NCI-H82 (cell line): ENCODE data around the gene SPATA3.
"Not testable (repeated sequence)": the region's sequence is repeated elsewhere in the genome, so short reads cannot be mapped to it uniquely, and the experiment has no call there.

Source experiments
- DNase-seq: peaks from one replicate; lab custom pipeline; 2025; lab: John Stamatoyannopoulos, UW

Gene SPATA3

DNA sequence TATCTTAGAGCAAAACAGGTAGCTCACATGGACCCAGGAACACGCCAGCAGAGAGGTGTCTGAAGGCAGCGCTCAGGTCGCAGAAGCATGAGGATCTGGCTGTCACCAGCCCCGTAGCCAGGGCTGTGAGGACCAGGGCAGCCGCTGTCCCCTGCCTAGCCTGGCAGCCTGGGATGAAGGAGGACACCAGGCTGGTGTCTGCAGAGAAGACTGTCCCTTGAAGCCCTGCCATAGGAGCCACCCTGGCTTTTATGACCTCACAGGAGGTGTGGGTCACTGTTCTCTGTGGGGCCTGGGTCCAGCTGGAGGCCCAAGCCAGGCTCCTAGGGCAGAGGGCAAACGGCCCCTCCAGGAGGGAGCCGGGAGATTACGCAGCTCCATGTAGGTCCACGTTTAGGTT is at the start of gene SPATA3:
Gene SPATA3, plus strand, starts transcription at position 301 of the 400 bp plus-strand sequence. CDS start 113 bp downstream, outside the sequence.
- DNase-seq, result no peak

DNA sequence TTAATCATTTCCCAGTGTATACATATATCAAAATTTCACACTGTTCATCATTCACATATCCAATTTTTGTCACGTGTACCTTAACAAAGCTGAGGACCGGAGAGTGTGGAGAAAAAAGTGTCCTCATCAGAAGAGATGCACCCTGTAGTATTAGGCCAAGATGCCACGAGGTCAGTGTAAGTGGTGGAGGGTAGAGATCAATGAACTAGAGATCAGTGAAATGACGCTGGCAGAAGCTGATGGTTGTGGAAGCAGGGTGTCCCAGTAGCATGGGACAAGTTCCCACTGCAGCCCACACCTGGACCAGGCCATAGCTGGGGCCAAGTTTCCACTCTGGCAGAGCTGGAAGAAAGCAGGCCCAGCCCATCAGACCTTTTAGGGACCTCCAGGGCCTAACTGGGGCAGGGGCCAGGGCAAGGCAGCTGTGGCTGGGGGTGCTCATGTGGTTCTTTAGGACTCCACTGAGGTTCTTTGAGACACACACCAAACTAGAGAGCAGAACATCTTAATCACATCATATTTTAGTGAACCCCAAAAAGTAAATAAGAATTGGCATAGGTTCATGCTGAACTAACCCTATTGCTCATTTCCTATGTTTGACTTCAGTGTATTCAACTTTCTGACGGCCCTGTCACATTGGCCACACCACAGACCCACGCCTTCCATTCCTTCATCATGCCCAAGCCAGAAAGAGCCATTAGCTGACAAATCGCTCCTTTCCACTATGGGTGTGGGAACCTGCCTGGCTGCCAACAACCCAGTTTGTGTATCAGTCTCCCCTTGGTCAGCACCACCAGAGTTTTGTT is 49.3 kb upstream of the SPATA3 start:
- DNase-seq, result no peak

DNA sequence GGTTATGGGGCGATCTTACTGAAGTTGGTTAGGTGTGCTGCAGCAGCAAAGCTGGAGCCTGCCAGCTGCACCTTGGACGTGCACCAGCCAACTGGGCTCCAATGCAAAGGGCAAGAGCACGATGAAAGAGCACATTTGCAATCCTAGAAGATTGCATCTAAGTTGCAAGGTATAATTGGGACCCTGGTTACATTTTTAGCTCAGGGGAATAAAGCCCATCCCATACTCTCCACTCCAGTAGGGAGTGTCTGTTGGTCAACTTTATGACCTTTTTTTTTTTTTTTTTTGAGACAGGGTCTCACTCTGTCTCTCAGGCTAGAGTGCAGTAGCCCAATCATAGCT is 48.7 kb upstream of the SPATA3 start:
- no peak for DNase-seq

DNA sequence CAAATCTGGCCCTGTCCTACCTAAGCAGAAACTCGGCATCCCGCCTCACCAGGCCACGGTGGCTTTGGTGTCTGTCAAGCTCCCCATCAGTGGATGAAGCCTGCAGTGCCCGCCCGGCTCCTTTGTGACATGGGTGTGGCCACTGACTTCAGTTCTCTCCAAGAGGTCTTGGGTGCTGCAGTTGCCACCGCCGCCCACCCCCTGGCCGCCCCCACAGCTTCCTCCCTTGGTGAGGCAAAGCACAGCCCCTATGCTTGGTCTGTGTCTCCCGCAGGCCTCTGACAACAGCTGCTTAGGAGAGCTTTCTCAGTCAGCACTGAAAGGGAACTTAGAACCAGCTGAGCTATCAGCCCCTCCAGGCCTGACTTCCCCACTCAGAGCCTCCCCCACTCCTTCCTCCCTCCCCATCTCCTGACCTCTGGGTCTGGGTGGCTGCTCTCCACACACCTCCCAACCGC is 48.0 kb upstream of the SPATA3 start:
- no peak for DNase-seq

DNA sequence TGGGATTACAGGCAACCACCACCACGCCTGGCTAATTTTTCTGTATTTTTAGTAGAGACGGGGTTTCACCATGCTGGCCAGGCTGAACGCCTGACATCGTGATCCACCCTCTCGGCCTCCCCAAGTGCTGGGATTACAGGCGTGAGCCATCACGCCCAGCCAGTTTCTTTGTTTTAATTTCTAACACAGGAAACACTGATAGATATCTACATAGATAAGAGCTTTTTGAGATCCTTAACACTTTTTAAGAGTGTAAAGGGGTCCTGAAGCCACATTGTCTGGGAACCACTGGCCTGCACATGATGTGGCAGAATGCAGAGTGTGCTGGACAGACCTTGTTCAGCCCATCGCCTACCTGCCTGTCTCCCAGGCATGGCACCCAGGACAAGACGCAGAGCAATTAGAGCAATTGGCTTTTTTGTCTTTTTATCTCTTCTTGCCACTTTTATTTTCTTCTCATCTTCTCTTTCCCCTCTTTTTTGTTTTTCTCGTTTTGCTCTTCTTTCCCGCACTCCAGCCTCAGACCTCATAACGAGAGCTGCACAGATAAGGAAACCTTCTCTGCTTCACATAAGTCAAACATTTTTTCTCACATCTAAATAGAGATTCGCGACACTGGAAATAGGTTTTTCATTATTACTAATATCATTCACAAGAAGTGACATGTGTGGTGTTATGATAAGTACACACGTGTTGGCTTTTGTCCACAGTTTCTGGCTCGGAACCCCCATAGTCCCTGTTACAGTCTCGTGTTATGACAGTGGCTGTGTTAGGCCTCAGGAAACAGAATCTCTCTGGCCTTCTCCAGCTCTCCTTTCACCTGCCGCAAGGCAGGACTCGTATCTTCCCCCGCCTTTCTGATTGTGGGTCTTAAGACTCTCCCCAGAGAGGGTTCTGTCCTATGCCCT is 45.7 kb upstream of the SPATA3 start:
- no peak for DNase-seq

DNA sequence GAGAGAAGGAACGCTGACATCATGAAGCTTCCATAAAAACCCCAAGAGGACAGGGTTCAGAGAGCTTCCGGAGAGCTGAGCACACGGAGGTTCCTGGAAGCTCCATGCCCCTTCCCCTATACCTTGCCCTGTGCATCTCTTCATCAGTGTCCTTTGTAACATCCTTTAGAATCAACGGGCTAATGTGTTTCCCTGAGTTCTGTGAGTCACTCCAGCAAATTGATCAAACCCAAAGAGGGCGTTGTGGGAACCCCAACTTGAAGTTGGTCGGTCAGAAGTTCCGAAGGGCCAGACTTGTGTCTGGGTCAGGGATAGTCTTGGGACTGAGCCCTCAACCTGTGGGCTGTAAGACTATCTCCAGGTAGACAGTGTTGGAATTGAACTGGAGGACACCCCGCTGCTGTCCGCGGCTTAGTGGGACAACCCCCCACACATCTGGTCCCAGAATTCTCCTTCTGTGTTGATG is 45.0 kb upstream of the SPATA3 start:
- DNase-seq, result no peak

DNA sequence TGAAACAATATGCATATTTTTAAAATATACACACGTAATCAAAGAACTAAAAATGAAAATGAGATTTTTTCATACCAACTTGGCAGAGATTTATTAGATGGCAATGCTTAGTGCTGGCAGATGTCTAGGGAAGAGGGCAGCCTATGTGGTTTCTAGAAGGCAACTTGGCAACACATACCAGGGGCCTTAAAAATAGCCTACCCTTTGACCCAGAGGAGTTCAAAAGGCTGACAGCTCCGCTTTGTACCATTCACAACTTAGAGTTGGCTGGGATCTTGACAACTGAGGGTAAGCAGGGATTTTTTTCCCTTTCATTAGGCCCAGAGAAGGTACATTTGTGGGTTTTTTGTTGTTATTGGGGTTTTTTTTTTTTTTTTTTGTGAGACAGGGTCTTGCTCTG is 44.5 kb upstream of the SPATA3 start:
- DNase-seq, result no peak

DNA sequence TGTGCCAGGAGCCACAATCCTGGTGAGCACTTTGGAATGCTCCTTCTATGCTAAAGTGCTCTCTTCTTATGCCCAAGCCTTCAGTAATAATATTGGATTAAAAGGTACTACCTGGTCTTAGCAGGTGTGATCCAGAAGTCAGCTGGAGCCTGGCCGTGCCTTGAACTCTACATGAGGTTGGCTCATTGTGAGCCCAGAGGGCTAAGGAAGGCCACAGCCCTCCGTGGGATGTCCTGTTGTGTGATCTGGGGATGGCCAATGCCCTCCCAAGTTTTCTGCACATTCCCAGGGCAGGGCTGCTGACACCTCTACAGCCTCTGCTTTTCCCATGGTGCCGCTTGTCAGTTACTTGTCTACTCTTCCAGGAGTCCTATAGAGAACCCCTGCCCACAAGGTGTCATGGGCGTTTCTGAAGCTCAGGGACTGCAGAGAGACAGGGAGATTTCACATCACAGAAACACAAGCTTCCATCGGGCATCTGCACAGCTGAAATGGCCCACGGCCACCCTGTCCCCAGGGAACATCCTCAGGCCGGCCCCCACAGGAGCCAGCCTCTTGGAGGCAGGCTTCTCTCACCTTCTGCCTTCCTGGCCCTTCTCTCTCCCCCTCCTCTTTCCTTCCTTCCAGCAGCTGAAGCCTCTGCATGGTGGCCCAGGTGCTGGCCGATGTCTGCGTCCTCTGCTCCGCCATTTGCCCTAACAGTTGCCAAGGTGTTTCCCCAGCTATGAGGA is 43.5 kb upstream of the SPATA3 start:
- no peak for DNase-seq

DNA sequence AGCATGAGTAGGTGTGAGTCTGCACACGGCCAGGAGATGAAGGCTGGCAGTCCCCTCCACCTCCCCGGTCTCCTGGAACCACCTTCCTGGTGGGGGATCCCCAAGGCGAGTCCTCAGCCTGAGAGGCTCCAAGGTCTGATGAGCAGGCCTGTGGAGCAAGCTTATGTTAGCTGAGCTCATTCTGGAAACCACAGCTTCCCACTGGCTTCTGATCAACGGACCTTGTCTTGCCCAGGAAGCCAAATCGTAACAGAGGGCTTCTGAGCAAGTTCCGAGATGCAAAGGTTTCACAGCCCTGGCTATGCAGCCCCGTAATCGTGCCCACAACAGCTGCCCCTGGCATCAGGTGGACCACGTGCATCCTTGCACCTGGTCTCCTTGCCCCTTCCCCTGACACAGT is 42.1 kb upstream of the SPATA3 start:
- DNase-seq, result no peak

DNA sequence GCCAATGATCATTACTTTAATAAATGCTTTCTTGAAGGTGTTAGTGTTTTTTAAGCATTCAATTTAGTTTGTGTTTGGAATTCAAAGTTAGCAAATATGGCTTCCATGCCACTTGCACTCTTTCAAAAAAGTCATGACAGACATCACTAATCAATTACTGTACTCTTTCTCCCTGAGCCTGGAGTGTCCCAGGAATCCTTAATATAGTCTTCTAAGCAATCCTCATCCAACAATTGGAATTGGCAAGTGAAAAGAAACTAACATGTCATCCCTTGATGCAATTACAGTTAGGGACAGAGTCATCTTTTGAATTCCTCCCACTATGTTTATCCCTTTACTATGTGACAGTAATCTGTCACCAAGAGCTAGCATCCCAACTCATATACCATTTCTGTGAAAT is 41.2 kb upstream of the SPATA3 start:
- no peak for DNase-seq

DNA sequence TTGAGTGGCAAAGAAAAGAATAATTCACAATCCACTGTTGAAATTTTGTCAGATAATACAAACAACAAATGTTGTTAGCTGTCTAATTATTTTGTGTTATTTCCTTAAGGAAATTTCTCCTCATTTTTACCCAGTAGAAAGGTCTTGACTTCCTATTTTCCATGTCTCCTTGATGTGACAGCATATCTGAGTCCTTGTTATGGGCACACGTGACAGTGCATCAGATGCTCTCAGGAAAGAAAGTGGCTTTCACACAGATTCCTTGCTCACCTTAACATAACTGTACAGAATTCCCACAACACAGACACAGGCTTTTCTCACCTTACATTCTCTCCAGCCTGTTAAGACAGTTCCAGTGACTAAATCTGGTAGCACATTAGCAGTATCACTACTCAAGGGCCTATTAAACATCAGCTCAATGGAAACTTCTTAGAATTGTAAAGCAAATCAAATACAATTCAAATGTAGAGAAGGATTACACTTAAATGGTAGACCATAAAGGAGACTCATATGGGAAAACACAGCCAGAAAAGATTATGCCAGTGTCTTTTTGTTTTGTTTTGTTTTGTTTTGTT is 40.7 kb upstream of the SPATA3 start:
- no peak for DNase-seq

DNA sequence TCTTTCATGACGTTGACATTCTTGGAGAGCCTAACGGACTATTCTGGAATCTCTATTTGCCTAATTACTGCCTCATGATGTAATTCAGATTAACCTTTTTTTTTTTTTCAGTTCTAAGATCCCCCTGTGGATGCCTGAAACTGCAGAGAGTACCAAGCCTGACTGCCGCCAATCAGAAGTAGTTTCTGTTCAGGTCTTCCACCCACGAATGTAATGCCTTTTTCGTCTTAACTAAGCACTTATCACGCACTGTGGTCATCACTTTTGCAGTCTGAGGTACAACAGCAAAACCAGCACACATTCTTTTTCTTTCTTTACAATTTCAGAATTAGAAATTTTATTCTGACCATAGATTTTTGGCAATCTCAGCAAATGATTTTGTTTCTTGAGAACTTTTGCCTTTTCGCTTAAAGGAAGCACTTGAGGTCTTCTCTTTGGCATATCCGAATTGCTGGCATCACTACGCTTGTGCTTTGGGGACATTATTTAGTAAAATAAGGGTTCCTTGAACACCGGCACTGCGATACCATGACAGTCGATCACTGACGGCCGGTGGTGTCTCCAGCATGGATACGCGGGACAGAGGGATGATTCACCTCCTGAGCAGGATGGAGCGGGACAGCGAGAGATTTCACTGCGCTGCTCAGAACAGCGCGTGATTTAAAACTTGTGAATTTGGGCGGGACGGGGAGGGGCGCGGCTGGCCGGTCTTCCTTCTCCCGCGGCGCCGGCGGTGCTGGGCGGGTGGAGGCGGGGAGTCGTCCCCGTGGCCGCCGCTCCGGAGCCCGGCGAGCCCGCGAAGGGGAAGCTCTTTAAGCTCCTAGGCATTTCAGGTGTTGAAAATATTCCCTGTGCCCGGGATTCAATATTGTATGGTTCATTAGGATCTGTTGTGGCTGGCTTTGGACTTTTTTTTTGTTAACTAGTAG is 38.8 kb upstream of the SPATA3 start:
- DNase-seq, result peak; percentile 40

DNA sequence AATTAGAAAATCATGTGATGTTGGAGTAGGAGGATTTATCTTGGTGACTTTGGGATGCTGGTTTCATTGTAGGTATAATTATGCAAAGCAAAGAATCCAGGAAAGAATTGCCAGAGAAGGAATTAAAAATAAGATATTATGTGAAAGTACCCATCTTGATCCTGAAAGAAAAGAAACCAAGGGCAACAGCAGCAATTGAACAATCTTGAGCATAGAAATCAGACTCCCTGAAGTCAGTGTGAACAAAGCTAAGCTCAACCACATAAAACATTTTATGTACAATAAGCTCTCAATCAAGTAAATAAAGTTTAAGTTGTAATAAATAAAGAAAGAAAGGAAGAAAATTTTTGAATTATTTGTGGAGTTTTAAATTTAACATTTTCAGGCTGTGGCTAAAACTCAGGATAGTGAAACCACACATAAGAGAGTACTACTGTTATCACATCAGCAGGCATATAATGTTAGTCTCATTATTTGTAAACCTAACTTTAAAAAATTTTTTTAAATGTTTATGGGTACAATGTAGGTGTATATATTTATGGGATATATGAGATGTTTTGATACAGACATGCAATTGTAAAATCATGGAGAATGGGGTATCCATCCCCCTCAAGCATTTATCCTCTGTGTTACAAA is 38.0 kb upstream of the SPATA3 start:
- no peak for DNase-seq

DNA sequence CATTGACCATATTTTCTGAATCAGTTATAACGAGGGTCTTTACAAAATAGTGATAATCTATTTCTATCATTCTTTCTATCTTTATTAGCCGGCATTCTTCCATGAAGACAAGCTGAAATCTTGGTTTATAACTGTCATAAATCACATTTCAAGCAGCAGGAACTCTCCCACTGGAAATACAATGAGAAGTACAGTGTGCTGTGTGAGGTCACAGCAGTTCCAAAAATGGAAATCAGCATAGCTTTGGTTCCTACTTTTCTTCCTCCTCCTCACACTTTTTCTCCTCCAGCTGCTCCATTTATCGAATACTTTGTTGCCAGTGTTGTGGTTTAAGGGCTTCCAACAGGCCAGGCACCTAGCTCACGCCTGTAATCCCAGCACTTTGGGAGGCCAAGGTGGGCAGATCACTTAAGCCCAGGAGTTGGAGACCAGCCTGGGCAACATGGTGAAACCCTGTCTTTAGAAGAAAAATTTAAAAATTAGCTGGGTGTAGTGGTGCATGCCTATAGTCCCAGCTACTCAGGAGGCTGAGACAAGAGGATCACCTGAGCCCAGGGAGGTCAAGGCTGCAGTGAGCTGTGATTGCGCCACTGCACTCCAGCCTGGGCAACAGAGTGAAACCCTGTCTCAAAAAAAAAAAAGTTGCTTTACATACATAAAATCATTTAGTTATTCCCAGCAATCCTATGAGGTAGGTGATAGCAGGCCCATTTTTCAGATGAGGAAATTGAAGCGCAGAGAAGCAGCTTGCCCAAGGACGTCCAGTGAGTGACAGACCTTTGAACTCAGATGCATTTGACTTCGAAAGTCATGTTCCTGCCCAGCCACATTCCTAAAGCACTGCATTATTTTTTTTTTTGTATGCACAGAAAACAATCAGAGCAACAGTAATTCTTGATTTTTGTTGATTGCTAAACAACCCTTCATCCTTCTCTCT is 36.8 kb upstream of the SPATA3 start:
- no peak for DNase-seq

DNA sequence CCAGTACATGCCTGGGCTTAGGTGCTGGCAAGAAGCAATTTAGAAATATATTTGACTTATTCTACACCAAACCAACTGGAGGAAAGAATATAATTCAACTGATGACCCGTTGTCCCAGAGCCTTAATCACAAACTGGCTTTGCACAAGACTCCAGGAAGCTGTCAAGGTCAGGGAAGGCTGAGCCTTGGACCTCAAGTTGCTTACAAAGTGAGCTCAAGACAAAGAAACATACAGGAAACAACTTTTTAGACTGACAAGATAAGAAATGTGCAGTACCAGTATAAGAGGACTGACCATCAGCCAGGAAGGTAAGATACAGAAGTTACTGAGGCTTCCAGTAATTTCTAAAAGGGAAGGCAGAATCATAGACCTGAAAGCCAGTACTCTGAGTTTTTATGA is 35.9 kb upstream of the SPATA3 start:
- no peak for DNase-seq

DNA sequence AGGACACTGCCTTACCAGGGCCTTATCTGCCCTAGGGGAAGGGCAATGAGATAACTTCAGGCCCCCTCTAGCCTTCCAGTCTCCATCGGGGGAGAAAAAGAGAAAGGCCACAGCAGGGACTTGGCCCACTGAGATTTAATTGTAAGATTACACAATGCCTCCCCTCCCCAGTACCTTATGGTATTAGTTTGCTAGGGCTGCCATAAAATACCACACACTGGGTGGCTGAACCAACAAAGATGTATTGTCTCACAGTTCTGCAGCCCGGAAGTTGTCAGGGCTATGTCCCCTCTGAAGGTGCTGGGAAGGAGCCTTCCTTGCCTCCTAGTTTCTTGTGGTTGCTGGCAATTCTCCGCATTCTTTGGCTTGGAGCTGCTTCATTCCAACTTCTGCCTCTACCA is 34.8 kb upstream of the SPATA3 start:
- DNase-seq, result no peak

DNA sequence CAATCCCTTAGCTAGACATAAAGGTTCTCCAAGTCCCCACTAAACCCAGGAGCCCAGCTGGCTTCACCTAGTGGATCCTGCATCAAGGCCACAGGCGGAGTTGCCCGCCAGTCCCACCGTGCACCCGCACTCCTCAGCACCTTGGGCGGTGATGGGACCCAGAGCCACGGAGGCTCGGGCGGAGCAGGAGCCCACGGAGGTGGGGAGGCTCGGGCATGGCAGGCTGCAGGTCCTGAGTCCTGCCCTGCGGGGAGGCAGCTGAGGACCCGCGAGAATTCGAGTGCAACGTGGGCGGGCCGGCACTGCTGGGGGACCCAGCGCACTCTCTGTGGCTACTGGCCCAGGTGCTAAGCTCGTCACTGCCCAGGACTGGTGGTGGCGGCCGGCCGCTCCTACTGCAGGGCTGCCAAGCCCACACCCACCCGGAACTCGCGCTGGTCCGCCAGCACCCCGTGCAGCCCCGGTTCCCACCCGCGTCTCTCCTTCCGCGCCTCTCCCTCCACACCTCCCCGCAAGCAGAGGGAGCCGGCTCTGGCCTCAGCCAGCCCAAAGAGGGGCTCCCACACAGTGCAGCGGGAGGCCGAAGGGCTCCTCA is 31.7 kb upstream of the SPATA3 start:
- DNase-seq, result no peak

DNA sequence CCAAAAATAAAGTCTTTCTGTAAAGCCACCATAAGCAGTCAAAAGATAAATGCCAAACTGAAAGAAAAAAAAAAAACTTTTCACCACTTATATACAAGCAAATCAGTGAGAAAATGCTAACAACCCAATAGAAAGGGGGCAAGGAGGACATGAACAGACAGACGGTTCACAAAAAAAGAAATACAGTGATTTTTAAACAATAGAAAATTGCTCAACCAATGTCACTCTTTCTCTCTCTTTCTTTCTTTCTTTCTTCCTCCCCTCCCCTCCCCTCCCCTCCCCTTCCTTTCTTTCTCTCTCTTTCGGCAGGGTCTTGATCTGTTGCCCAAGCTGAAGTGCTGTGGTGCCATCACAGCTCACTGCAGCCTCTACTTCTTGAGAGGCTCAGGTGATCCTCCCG is 28.8 kb upstream of the SPATA3 start:
- no peak for DNase-seq

DNA sequence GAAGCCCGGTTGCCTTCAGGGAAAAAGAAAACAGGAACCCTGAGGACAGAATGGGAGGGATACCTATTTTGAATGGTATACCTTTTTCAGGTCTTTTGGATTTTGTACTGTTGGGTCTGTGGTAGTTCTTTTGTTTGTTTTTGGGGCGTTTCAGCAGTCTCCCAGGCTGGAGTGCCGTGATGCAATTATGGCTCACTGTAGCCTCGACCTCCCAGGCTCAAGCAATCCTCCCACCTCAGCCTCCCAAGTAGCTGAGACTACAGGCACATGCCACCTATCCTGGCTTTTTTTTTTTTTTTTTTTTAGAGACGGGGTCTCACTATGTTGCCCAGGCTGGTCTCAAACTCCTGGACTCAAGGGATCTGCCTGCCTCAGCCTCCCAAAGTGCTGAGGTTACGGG is 27.6 kb upstream of the SPATA3 start:
- not testable (repeated sequence) for DNase-seq
